GM21528 (cell line): ENCODE results near the gene ATP5IF1.

Experiments
- ATAC-seq: cut with Tn5 transposase; IDR thresholded peaks from one replicate; pipeline ENCODE4 v1.9.1; 2021; ENCODE audit warnings: mild to moderate bottlenecking, moderate library complexity; ENCODE audit not compliant: unreplicated experiment, low FRiP score

Gene ATP5IF1

DNA sequence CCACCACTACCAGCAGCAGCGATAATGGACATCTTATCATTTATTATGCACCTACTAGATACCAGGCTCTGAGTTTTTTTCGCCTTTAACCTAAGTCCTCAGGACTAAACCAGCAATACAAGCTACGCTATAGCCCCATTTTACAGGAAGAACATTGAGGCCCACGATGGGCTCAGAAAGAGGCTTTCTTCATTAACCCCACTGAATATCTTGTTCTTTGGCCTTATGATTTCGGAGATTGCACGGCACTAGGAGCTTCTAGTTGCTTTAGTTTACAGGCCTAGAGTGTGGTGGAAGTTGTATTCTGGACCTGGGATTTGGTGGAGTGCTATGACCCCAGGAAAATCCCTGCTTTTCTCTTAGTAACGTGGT, 24.9 kb downstream of the ATP5IF1 start:
- ATAC-seq = no peak

DNA sequence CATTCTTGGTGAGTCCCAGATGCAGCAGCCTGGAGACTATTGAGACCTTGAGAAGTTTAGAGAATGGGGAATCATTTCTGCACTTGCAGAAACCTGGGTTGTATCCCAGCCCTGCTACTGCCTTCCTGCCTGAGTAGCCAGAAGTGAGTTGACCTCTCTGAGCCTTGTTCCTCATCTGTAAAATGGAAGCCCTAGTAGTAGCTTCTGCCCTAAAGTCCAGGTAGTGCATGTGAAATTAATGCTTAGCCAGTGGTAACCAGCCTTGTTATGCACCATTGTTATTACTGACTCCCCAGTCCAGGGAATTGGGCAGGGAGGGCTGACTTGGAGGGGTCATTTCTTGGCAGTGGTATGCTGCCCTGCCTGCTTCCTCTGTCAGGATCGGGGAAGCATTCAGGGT, 29.0 kb downstream of the ATP5IF1 start:
- no peak for ATAC-seq

DNA sequence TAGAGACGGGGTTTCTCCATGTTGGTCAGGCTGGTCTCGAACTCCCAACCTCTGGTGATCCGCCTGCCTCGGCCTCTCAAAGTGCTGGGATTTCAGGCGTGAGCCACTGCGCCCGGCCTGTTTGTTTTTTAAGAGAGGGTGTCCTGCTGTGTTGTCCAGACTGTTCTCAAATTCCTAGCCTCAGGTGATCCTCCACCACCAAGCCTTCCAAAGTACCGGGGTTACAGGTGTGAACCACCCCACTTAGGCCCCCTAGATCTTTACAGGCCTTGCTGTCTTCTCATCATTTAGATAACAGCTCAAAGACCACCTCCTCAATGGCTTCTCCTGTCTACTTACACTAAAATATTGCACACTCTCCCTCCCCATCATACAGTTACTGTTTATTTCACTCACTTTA, 29.7 kb downstream of the ATP5IF1 start:
- ATAC-seq = no peak

DNA sequence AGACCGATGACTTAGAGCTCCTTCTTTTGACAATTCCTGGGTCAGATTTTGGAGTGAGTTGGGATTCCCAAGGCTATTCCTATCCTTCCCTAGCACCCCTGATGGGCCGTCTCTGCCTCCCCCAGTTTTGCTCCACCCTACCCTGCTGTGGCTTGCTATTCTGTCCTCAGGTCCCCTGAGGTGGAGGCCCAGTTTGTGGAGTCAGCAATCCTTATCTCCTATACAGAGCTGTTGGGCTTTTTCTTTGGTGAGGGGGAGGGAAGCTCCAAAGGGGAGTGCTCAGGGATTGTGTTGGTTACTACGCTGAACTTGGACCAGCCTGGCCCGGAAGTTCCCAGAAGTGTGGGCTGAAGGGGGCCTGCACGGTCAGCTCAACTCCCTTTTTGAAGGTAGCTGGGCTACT, 31.0 kb downstream of the ATP5IF1 start:
- ATAC-seq = no peak

DNA sequence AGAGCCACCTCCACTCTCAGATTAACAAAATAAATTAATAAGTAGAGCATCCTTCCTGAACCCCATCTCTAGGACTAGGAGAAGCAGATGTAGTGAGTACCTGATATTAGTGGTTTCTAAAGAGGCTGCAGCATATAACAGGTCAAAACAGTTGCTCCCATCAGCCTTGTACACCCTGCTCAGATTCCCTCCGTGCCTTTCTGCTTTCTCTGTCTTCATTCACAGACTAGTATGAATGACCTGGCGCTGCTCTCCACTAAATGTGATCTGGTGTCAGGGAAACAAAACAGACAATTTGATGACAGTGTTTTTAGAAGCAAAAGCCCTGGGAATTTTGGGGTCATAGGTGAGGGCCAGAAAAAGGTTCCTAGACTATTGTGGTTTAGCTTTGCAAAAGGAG, 31.7 kb downstream of the ATP5IF1 start:
- no peak for ATAC-seq

DNA sequence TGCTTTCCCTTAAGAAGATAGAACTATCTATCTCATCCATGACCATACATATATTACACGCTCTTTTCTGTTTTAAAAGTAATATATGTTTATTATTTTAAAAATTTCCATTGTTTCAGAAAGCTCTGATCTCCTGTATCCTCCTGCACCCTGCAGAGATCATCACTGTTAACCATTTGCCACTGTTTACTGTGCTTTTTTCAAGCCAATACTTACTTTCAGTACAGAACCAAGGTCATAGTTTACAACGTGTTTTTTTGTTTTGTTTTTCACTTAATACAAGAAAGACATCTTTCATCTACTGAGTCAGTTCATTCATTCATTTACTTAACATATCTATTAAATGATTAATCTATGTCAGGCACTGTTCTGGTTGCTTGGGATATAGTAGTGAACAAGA, 33.6 kb downstream of the ATP5IF1 start:
- ATAC-seq = no peak

DNA sequence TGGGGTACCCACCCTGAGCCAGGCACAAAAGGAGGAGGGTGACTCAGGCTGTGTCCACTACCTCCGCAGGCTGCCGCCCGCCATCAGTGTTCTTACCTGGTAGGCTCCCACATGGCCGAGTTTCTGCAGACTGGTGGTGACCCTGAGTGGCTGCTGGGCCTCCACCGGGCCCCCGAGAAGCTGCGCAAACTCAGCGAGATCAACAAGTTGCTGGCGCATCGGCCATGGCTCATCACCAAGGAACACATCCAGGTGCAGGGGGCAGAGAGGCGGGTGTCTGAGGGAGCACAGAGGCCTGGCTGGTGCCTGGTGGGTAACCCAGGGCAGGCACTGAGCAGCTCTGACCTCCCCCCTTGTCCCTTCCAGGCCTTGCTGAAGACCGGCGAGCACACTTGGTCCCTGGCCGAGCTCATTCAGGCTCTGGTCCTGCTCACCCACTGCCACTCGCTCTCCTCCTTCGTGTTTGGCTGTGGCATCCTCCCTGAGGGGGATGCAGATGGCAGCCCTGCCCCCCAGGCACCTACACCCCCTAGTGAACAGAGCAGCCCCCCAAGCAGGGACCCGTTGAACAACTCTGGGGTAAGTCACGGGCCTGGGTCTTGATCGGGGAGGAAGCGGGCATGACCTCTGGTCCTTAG, 36.4 kb downstream of the ATP5IF1 start:
- ATAC-seq = no peak

DNA sequence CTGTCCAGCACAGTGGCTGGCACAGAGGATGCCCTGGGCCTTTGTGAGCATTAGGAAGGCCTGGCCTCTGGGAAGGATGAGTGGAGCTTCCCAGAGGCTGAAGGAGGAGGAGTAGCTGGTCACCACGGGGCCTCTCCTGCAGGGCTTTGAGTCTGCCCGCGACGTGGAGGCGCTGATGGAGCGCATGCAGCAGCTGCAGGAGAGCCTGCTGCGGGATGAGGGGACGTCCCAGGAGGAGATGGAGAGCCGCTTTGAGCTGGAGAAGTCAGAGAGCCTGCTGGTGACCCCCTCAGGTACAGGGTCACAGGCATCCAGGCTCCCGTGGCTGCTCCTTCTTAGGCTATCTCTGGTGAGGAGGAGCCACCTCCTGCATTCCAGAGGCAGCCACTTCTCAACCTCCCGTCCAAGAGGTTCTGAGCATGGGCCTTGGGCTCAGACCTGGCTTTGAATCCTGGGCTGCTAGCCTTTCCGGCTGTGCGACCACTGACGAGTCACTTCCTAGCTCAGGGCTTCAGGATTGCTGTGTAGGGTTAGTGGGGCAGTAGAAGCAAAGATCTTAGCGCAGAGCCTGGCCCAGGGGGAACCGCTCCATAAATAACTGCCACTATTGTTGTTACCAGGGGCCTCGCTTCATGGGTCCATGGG, 37.4 kb downstream of the ATP5IF1 start:
- no peak for ATAC-seq

DNA sequence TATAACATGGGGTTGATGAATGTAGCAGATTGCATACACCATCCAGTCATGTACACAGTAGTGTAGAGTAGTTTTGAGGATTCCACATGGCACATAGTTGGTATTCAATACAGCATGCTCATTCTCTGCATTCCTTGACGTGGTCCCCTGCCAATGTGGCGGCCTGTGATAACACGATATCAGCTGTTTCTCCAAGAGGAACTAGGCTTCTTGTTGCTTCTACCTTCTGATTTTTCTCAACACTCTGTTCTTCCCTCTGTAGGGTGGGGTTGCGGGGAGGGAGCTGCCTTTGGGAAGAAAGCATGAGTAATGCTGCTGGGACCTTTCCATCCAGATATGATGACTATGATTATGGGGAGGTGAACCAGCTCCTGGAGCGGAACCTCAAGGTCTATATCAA, 42.8 kb downstream of the ATP5IF1 start:
- ATAC-seq = no peak

DNA sequence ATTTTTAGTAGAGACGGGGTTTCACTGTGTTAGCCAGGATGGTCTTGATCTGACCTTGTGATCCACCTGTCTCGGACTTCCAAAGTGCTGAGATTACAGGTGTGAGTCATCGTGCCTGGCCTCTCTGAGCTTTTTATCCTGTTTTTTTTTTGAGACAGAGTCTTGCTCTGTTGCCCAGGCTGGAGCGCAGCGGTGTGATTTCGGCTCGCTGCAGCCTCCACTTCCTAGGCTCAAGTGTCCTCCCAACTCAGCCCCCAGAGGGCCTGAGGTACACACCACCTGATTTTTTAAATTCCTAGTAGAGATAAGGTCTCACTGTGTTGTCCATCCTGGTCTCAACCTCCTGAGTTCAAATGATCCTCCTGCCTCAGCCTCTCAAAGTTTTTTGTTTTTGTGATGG, 43.8 kb downstream of the ATP5IF1 start:
- ATAC-seq = no peak

DNA sequence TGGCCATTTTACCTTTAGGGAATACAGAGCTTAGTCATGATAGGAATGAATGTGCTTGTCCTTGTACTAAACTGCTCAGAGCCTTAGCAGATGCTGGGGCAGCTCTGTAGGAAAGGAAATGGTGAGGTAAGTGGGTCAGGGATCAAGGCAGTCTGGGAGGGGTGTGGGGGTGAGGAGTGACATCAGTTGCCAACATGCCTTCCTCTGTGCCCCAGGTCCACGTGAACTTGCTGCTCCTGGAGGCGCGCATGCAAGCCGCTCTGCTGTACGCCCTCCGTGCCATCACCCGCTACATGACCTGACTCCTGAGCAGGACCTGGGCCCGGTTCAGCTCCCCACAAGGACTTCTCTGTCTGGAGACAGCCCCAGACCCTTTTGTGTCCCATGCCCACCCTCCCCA, 44.6 kb downstream of the ATP5IF1 start:
- ATAC-seq = no peak

DNA sequence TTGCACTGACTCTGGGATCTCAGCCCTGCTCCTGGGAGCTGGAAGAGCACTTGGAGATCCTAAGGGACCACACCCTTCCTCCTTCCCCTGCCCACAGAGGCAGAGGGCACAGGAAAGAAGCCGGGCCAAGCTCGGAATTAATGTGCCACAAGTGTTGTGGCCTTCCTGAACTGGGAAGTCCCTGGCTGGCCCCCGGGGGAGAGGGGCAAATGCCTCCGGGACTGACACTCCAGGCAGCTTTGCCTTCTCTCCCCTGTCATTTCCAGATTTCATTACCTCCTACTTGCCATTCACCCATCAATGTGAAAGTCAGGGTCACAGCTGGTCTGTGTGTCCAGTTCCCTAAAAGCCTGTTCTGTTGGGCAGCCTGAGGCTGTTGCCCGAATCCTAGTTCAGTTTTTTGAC, 45.1 kb downstream of the ATP5IF1 start:
- no peak for ATAC-seq

DNA sequence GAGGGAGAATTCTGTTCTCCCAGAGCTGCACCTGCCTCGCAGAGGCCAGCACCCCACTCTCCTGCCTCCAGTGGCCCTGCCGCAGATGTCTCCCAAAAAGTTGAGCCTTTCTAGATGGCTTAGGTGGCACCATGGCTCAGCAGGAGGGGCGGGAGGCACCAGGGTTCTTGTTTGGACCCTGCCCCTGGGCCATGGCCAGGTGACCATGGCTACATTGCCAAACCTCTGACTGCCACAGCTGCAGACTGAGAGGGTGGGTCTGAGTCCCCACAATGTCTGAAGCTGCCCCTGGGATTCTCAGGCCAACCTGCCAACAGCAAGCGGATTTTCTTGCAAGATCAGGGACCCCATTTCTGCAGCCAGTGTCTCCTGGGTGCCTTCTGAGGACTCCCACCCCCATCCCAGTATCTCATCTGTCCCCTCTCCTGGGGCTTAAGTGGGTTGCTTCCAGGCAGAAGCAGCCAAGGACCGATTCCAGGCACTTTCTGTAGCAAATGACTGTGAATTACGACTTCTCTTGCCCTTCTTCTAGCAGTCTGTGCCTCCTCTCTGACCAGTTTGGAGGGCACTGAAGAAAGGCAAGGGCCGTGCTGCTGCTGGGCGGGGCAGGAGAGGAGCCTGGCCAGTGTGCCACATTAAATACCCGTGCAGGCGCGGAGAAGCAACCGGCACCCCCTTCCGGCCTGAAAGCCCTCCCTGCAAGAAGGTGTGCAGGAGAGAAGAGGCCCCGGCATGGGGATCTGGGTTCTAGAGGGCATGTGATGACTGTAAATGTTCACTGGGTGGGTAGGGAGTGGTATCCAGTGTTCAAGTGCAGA, 45.9 kb downstream of the ATP5IF1 start:
- ATAC-seq = no peak

DNA sequence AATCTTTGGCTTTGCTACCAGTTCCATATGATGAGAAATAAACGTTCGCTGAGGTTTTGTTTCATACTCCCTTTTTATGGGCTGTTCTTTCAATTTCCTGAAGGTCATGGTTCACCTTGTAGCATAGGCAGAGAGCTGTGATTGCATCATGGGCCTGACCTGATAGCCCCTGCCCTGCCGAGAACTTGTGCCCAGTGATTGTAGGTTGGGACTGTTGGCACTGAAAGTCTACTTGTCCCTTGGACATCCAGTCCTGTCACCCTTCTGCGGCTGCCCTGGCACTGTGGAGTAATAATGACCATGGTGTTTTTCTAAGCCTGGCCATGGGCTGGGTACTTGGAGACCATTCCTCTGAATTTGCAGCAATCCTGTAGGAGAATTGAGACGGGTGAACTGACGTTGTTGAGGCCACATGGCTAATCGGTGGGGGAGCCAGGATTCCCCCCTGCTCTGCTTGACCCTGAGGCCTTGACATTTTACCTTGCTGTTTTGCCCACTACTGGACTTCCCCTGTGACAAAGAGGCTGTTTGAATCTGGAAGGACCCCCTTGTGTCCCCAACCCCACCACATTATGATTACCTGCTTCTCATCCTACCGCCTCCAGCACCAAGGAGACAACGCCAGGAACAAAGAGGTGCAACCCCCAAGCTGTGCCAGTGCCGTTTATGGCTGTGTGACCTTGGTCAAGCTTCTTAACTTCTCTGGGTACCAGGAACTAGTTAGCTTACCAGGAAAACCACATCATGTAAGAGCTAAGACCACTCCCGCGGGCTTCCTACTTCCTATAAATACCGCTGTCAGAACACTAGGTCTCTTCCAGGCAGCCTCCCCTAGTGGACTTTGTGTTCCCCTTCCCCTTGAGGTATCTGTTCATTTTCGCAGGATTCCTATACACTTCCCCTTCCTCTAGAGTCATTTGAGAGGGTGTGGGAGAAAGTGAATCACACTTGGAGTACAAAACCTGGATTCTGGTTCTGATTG, 46.8 kb downstream of the ATP5IF1 start:
- ATAC-seq = no peak

DNA sequence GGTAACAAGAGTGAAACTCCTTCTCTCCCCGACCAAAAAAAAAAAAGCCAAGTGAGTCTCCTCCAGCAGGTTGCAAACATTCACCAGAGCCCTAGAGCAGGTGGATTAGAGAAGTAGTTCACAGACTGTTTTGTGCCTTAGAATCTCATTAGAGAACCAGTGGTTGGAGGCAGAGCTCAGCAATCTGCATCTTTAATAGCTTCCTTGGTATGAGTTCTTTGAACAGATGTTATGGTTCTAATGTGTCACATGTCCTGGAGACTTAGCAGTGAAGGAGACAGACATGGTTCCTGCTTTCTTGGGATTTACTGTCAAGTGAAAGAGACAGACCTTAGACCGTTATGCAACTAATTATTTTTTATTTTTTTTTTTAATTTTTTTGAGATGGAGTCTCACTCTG, 50.2 kb downstream of the ATP5IF1 start:
- ATAC-seq = no peak
